NCI-H748 (cell line): Measurements from ENCODE around the gene ADGRG6.
A peak's percentile ranks its signal among the peaks of the same experiment; 100 is the strongest.

ENCODE experiments used
- DNase-seq: peaks from one replicate; lab custom pipeline; 2025; ENCODE audit not compliant: unreplicated experiment; lab: John Stamatoyannopoulos, UW

Gene ADGRG6

GRCh38 chr6:142290851-142291250, 11.0 kb upstream of the ADGRG6 start:
- DNase-seq = no peak

- DNase-seq = no peak
These were observed 10.3 kb upstream of the ADGRG6 start for GRCh38 chr6:142291512-142291911.

- DNase-seq = no peak
These were observed 9.5 kb upstream of the ADGRG6 start for GRCh38 chr6:142292166-142292924.

- DNase-seq = no peak
These were observed 8.7 kb upstream of the ADGRG6 start for GRCh38 chr6:142293121-142293520.

- no peak for DNase-seq
These were observed 7.1 kb upstream of the ADGRG6 start for GRCh38 chr6:142294679-142295078.

GRCh38 chr6:142296975-142297604, 4.7 kb upstream of the ADGRG6 start:
- DNase-seq = no peak

- no peak for DNase-seq
These were observed 4.2 kb upstream of the ADGRG6 start for GRCh38 chr6:142297605-142297995.

- no peak for DNase-seq
These were observed 3.6 kb upstream of the ADGRG6 start for GRCh38 chr6:142297996-142298753.

- no peak for DNase-seq
These were observed 1.5 kb upstream of the ADGRG6 start for GRCh38 chr6:142300302-142300701.

- no peak for DNase-seq
These were observed 803 bp upstream of the ADGRG6 start for GRCh38 chr6:142300758-142301650.

- DNase-seq = peak; percentile 11
These were observed 791 bp downstream of the ADGRG6 start for GRCh38 chr6:142302421-142303175.

- no peak for DNase-seq
These were observed 1.3 kb downstream of the ADGRG6 start for GRCh38 chr6:142303176-142303533.

GRCh38 chr6:142304241-142304640, 2.4 kb downstream of the ADGRG6 start:
- no peak for DNase-seq

GRCh38 chr6:142306736-142307135, 4.9 kb downstream of the ADGRG6 start:
- no peak for DNase-seq

- DNase-seq = no peak
These were observed 6.3 kb downstream of the ADGRG6 start for GRCh38 chr6:142307963-142308748.

- no peak for DNase-seq
These were observed 7.6 kb downstream of the ADGRG6 start for GRCh38 chr6:142309426-142309825.

GRCh38 chr6:142313284-142313683, 11.5 kb downstream of the ADGRG6 start:
- DNase-seq = no peak

GRCh38 chr6:142316791-142317368, 15.1 kb downstream of the ADGRG6 start:
- DNase-seq = no peak

- DNase-seq = no peak
These were observed 16.9 kb downstream of the ADGRG6 start for GRCh38 chr6:142318714-142319113.
